Naive thymus-derived CD8-positive, alpha-beta T cell (primary cell): ENCODE data around the gene MDM1. TPM values are rescaled to one million over a fixed set of nuclear protein-coding genes. Genes with fewer than 3 reads are reported as not detected.

Source experiments
- ATAC-seq, 2 donors: fragments of 150-1000 bp; cut with Tn5 transposase in 1 of 2; sonication (Bioruptor Pico), chemical (Tn5 transposase) in 1 of 2; 1 replicate in 1 of 2; 2 replicates in 1 of 2; pipeline ENCODE4 v1.10.0; 2021; ENCODE audit warnings: mild to moderate bottlenecking in 2 of 2, moderate library complexity in 2 of 2
- POLR2A ChIA-PET: fragments of 350-600 bp; sonication (Branson Sonifier 250); formaldehyde crosslinking; loops from one replicate; lab custom pipeline; 2021; ENCODE audit warnings: antibody characterized with exemption; lab: Charles Lee
- DNase-seq, 10 donors: peaks; one replicate each; pipeline versions ENCODE4 v3.0.0 to v3.0.0-alpha.2; 2020 to 2022
- H3K27ac Mint-ChIP-seq, 10 donors: one replicate each; pipeline ENCODE4 v1.8.0; 2020 to 2022; ENCODE audit warnings: mild to moderate bottlenecking in 10 of 10, mixed read lengths in 10 of 10, moderate library complexity in 4 of 10, inconsistent platforms in 1 of 10
- H3K27me3 Mint-ChIP-seq, 5 donors: one replicate each; pipeline ENCODE4 v1.8.0; 2021 to 2022; ENCODE audit warnings: mixed read lengths in 5 of 5
- H3K36me3 Mint-ChIP-seq, 3 donors: one replicate each; pipeline ENCODE4 v1.8.0; 2020 to 2022; ENCODE audit warnings: mixed read lengths in 3 of 3, mild to moderate bottlenecking in 2 of 3, inconsistent platforms in 1 of 3
- H3K4me1 Mint-ChIP-seq, 4 donors: one replicate each; pipeline ENCODE4 v1.8.0; 2021 to 2022; ENCODE audit warnings: mixed read lengths in 4 of 4
- H3K4me3 Mint-ChIP-seq, 10 donors: one replicate each; pipeline ENCODE4 v1.8.0; 2020 to 2022; ENCODE audit warnings: mild to moderate bottlenecking in 10 of 10, mixed read lengths in 10 of 10, moderate library complexity in 6 of 10, inconsistent platforms in 1 of 10
- H3K9me3 Mint-ChIP-seq, 9 donors: one replicate each; pipeline ENCODE4 v1.8.0; 2020 to 2022; ENCODE audit warnings: mixed read lengths in 9 of 9, mild to moderate bottlenecking in 3 of 9, inconsistent platforms in 1 of 9, moderate library complexity in 1 of 9
- polyA plus RNA-seq, 3 donors: library from polyadenylated mRNA; unstranded; fragments of 300-500 nt; fragmentation: Illumina TruSeq; gene quantifications; one replicate each; pipeline ENCODE4 v1.2.3, GENCODE V29; 2021
- total RNA-seq, 8 experiments: library from RNA in 2 of 8; stranded (reverse) in 2 of 8; gene quantifications; one replicate each; pipeline ENCODE4 v1.2.3 and lab custom pipeline; 2021 to 2026

MDM1 gene
- total and polyA plus RNA-seq, 5 experiments from 2014 or later: 16.2 to 34.6 (median 20.8) TPM

GRCh38 chr12:68334132-68334531, 2.0 kb upstream of the MDM1 start:
- ATAC-seq: no peak
- Mint-ChIP-seq H3K9me3 (no peaks in the 10 kb centered on the region), H3K4me3 (peak overlapping the region in 9 of 10 donors; percentile 5 to 89 (median 61)), H3K4me1 (peaks cover 23 to 49% (median 44%) of the 10 kb centered on the region in 4 donors), H3K27me3 (no peaks in the 10 kb centered on the region), H3K36me3 (peaks cover 0 to 7% (median 2%) of the 10 kb centered on the region in 3 donors), H3K27ac (peak overlapping the region in 9 of 10 donors; percentile 33 to 88 (median 71))
- POLR2A ChIA-PET: interaction anchor here (0.9 to 1.8 kb wide), 7 partner anchors 9 to 348 kb away, joined by 3 to 8 read pairs (median 3); partner anchors contain the start of gene RAP1B
- DNase-seq: peak in 6 of 10 donors; percentile 4 to 14 (median 8)

GRCh38 chr12:68332728-68333630, 817 bp upstream of the MDM1 start:
- POLR2A ChIA-PET: interaction anchor here (1.0 to 1.8 kb wide), 5 partner anchors 116 to 475 kb away, joined by 3 to 5 read pairs (median 3); partner anchors contain the start of genes MDM2 and RAP1B
- H3K4me3 Mint-ChIP-seq: peak overlapping the region; percentile 84 to 93 (median 90)
- no peak for ATAC-seq
- no peaks in the 10 kb centered on the region for H3K9me3 Mint-ChIP-seq
- no peak for DNase-seq
- peak overlapping the region; percentile 75 to 94 (median 92) for H3K27ac Mint-ChIP-seq
- peaks cover 0 to 14% (median 2%) of the 10 kb centered on the region in 3 donors for H3K36me3 Mint-ChIP-seq
- no peaks in the 10 kb centered on the region for H3K27me3 Mint-ChIP-seq
- peaks cover 27 to 57% (median 50%) of the 10 kb centered on the region in 4 donors for H3K4me1 Mint-ChIP-seq

- peaks cover 27 to 69% (median 55%) of the 10 kb centered on the region in 4 donors for H3K4me1 Mint-ChIP-seq
- POLR2A ChIA-PET: interaction anchor here (0.6 to 1.1 kb wide), 8 partner anchors 26 to 476 kb away, joined by 3 to 4 read pairs (median 3); partner anchors contain the start of genes MDM2 and NUP107
- H3K27me3 Mint-ChIP-seq: no peaks in the 10 kb centered on the region
- peaks cover 0 to 27% (median 4%) of the 10 kb centered on the region in 3 donors for H3K36me3 Mint-ChIP-seq
- no peak for DNase-seq
- peak overlapping the region in 7 of 10 donors; percentile 40 to 94 (median 92) for H3K27ac Mint-ChIP-seq
- H3K4me3 Mint-ChIP-seq: peak overlapping the region; percentile 84 to 93 (median 90)
- no peaks in the 10 kb centered on the region for H3K9me3 Mint-ChIP-seq
- ATAC-seq: no peak
These were observed 678 bp downstream of the MDM1 start for GRCh38 chr12:68331500-68331868.

- Mint-ChIP-seq H3K27me3 (no peaks in the 10 kb centered on the region), H3K4me1 (peaks cover 18 to 60% (median 43%) of the 10 kb centered on the region in 4 donors)
These were observed 4.3 kb downstream of the MDM1 start for GRCh38 chr12:68327896-68328295.

GRCh38 chr12:68326716-68327115, 5.4 kb downstream of the MDM1 start:
- H3K9me3 Mint-ChIP-seq: no peaks in the 10 kb centered on the region
- ATAC-seq: no peak
- POLR2A ChIA-PET: interaction anchor here (0.8 kb wide), 1 partner anchor 9 kb away, joined by 3 read pairs; no protein-coding TSS in a partner anchor
- no peaks in the 10 kb centered on the region for H3K27me3 Mint-ChIP-seq
- peak overlapping the region in 1 of 10 donors; percentile 29 for H3K27ac Mint-ChIP-seq
- H3K4me1 Mint-ChIP-seq: peaks cover 18 to 48% (median 37%) of the 10 kb centered on the region in 4 donors
- no peak for DNase-seq
- no peak overlapping the region for H3K4me3 Mint-ChIP-seq
- peaks cover 0 to 59% (median 7%) of the 10 kb centered on the region in 3 donors for H3K36me3 Mint-ChIP-seq

More at GRCh38 chr12:68327896-68328295, 4.3 kb downstream of the MDM1 start:
- ATAC-seq: no peak
- POLR2A ChIA-PET: interaction anchor here (1.2 kb wide), 1 partner anchor 134 kb away, joined by 3 read pairs; no protein-coding TSS in a partner anchor
- Mint-ChIP-seq H3K36me3 (peaks cover 0 to 51% (median 4%) of the 10 kb centered on the region in 3 donors), H3K27ac (peak overlapping the region in 2 of 10 donors; percentile 11 to 30), H3K4me3 (no peak overlapping the region), H3K9me3 (no peaks in the 10 kb centered on the region)
- no peak for DNase-seq

- no peak for ATAC-seq
- peaks cover 15 to 41% (median 30%) of the 10 kb centered on the region in 4 donors for H3K4me1 Mint-ChIP-seq
- POLR2A ChIA-PET: interaction anchor here (0.8 kb wide), 1 partner anchor 9 kb away, joined by 3 read pairs; no protein-coding TSS in a partner anchor
- H3K27me3 Mint-ChIP-seq: no peaks in the 10 kb centered on the region
- no peak overlapping the region for H3K4me3 Mint-ChIP-seq
- peaks cover 0 to 60% (median 7%) of the 10 kb centered on the region in 3 donors for H3K36me3 Mint-ChIP-seq
- no peak for DNase-seq
- H3K9me3 Mint-ChIP-seq: no peaks in the 10 kb centered on the region
- peak overlapping the region in 4 of 10 donors; percentile 5 to 54 (median 30) for H3K27ac Mint-ChIP-seq
These were observed 6.2 kb downstream of the MDM1 start for GRCh38 chr12:68325966-68326365.

GRCh38 chr12:68324531-68324930, 7.6 kb downstream of the MDM1 start:
- peaks cover 0 to 67% (median 7%) of the 10 kb centered on the region in 3 donors for H3K36me3 Mint-ChIP-seq
- H3K4me3 Mint-ChIP-seq: no peak overlapping the region
- no peak overlapping the region for H3K27ac Mint-ChIP-seq
- peaks cover 11 to 34% (median 22%) of the 10 kb centered on the region in 4 donors for H3K4me1 Mint-ChIP-seq
- POLR2A ChIA-PET: interaction anchor here (0.5 to 0.6 kb wide), 2 partner anchors 59 to 352 kb away, joined by 3 read pairs; no protein-coding TSS in a partner anchor
- H3K27me3 Mint-ChIP-seq: no peaks in the 10 kb centered on the region
- no peak for ATAC-seq
- no peaks in the 10 kb centered on the region for H3K9me3 Mint-ChIP-seq
- DNase-seq: no peak

- Mint-ChIP-seq H3K4me1 (peaks cover 1 to 8% (median 4%) of the 10 kb centered on the region in 4 donors), H3K27ac (no peak overlapping the region), H3K36me3 (peaks cover 0 to 50% (median 5%) of the 10 kb centered on the region in 3 donors), H3K9me3 (no peaks in the 10 kb centered on the region), H3K27me3 (no peaks in the 10 kb centered on the region), H3K4me3 (no peak overlapping the region)
- DNase-seq: no peak
- POLR2A ChIA-PET: interaction anchor here (0.8 to 1.3 kb wide), 2 partner anchors 52 to 99 kb away, joined by 5 read pairs; no protein-coding TSS in a partner anchor
- ATAC-seq: no peak
These were observed 11.0 kb downstream of the MDM1 start for GRCh38 chr12:68321140-68321539.

GRCh38 chr12:68319988-68320623, 12.1 kb downstream of the MDM1 start:
- H3K27me3 Mint-ChIP-seq: no peaks in the 10 kb centered on the region
- POLR2A ChIA-PET: interaction anchor here (1.0 to 1.3 kb wide), 2 partner anchors 98 to 144 kb away, joined by 3 to 5 read pairs; no protein-coding TSS in a partner anchor
- peaks cover 0 to 2% (median 0%) of the 10 kb centered on the region in 4 donors for H3K4me1 Mint-ChIP-seq

GRCh38 chr12:68317047-68317667, 15.0 kb downstream of the MDM1 start:
- Mint-ChIP-seq H3K4me1 (peaks cover 0 to 2% (median 0%) of the 10 kb centered on the region in 4 donors), H3K27me3 (no peaks in the 10 kb centered on the region), H3K36me3 (peaks cover 5 to 37% (median 9%) of the 10 kb centered on the region in 3 donors), H3K4me3 (no peak overlapping the region), H3K9me3 (no peaks in the 10 kb centered on the region), H3K27ac (no peak overlapping the region)
- peak in 9 of 10 donors; percentile 15 to 66 (median 43) for DNase-seq
- POLR2A ChIA-PET: interaction anchor here (1.0 kb wide), 1 partner anchor 9 kb away, joined by 3 read pairs; no protein-coding TSS in a partner anchor
- no peak for ATAC-seq

More at GRCh38 chr12:68319988-68320623, 12.1 kb downstream of the MDM1 start:
- H3K27ac Mint-ChIP-seq: peak overlapping the region in 1 of 10 donors; percentile 8
- no peaks in the 10 kb centered on the region for H3K9me3 Mint-ChIP-seq
- H3K4me3 Mint-ChIP-seq: no peak overlapping the region
- peaks cover 1 to 44% (median 5%) of the 10 kb centered on the region in 3 donors for H3K36me3 Mint-ChIP-seq
- ATAC-seq (no peak), DNase-seq (no peak)

GRCh38 chr12:68310370-68310769, 21.8 kb downstream of the MDM1 start:
- ATAC-seq: no peak
- Mint-ChIP-seq H3K4me1 (peaks cover 0 to 4% (median 1%) of the 10 kb centered on the region in 4 donors), H3K4me3 (no peak overlapping the region), H3K9me3 (no peaks in the 10 kb centered on the region), H3K36me3 (peaks cover 20 to 49% (median 37%) of the 10 kb centered on the region in 3 donors), H3K27ac (no peak overlapping the region), H3K27me3 (no peaks in the 10 kb centered on the region)
- POLR2A ChIA-PET: no interaction called here
- no peak for DNase-seq
